Activated T-helper 1 cell treated with anti-CD3 and anti-CD28 coated beads, Interleukin-12 subunit alpha, Interleukin-12 subunit beta, Interleukin-2, Interleukin-4 antibody, amounts not matched to agents 30 ng/mL and 10 ng/mL and 1 ng/mL, durations not matched to agents 14 hours and 24 hours and 36 hours (primary cell): Measurements from ENCODE around the gene VAMP2. TPM values are rescaled to one million over a fixed set of nuclear protein-coding genes. Genes with fewer than 3 reads are reported as not detected.

Source experiments
- DNase-seq: peaks from one replicate; pipeline ENCODE4 v3.0.0; 2021; ENCODE audit warnings: low spot score
- H3K27ac Mint-ChIP-seq: one replicate; pipeline ENCODE4 v1.8.0; 2021; ENCODE audit warnings: mild to moderate bottlenecking, mixed read lengths
- H3K27me3 Mint-ChIP-seq: one replicate; pipeline ENCODE4 v1.8.0; 2022; ENCODE audit warnings: mild to moderate bottlenecking, moderate library complexity, mixed read lengths; ENCODE audit not compliant: insufficient read depth
- H3K36me3 Mint-ChIP-seq: one replicate; pipeline ENCODE4 v1.8.0; 2021; ENCODE audit warnings: low read depth, mixed read lengths
- H3K4me1 Mint-ChIP-seq: one replicate; pipeline ENCODE4 v1.8.0; 2021; ENCODE audit warnings: low read depth, mixed read lengths
- H3K4me3 Mint-ChIP-seq: one replicate; pipeline ENCODE4 v1.8.0; 2021; ENCODE audit warnings: mild to moderate bottlenecking, moderate library complexity, mixed read lengths
- H3K9me3 Mint-ChIP-seq: one replicate; pipeline ENCODE4 v1.8.0; 2021; ENCODE audit warnings: mixed read lengths
- intact Hi-C: fragments of 100-400 bp; cut with micrococcal nuclease; formaldehyde crosslinking; loops from one replicate; pipeline ENCODE4 v1.15.1; 2024
- total RNA-seq: library from RNA; stranded (reverse); gene quantifications from 2 replicates; pipeline ENCODE4 v1.2.3, GENCODE V29; 2022

Gene VAMP2
- total RNA-seq, 1 donor from 2014 or later = 55.9 TPM

- H3K9me3 Mint-ChIP-seq = no peaks in the 10 kb centered on the region
- no peak for DNase-seq
- intact Hi-C loops = no loop called here
- H3K4me3 Mint-ChIP-seq = no peak overlapping the region
- no peaks in the 10 kb centered on the region for H3K4me1 Mint-ChIP-seq
- peaks cover 39% of the 10 kb centered on the region for H3K36me3 Mint-ChIP-seq
- no peak overlapping the region for H3K27ac Mint-ChIP-seq
- H3K27me3 Mint-ChIP-seq = peaks cover 3% of the 10 kb centered on the region
These were observed 20.4 kb downstream of the VAMP2 start for GRCh38 chr17:8142158-8142886.

DNA sequence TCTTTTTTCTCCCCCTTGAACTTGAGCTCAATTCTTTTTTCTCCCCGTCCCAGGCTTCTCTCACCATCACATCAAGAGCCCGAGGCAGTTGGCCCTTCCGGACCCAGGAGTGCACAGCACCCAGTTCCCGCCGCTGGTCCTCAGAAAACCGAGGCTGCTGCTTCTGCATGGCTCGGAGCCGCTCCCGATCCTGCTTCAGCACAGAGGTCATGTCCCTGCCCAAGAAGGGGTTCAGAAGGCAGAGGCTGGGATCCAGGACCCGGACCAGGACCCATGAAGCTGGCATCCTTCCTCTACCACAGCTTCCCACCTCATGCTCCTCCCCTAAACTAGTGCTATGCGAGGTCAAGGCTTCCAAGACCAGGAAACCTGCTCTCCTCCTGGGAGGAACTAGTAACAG is 21.0 kb downstream of the VAMP2 start:
- no peak for DNase-seq
- no peak overlapping the region for H3K27ac Mint-ChIP-seq
- no peaks in the 10 kb centered on the region for H3K9me3 Mint-ChIP-seq
- peaks cover 36% of the 10 kb centered on the region for H3K36me3 Mint-ChIP-seq
- no peak overlapping the region for H3K4me3 Mint-ChIP-seq
- no peaks in the 10 kb centered on the region for H3K4me1 Mint-ChIP-seq
- peaks cover 4% of the 10 kb centered on the region for H3K27me3 Mint-ChIP-seq
- intact Hi-C loops = no loop called here

- Mint-ChIP-seq H3K9me3 (no peaks in the 10 kb centered on the region), H3K36me3 (peaks cover 30% of the 10 kb centered on the region), H3K4me3 (no peak overlapping the region), H3K27ac (no peak overlapping the region), H3K4me1 (no peaks in the 10 kb centered on the region), H3K27me3 (peaks cover 6% of the 10 kb centered on the region)
- DNase-seq = no peak
- intact Hi-C loops = no loop called here
These were observed 21.7 kb downstream of the VAMP2 start for GRCh38 chr17:8141045-8141444.

DNA sequence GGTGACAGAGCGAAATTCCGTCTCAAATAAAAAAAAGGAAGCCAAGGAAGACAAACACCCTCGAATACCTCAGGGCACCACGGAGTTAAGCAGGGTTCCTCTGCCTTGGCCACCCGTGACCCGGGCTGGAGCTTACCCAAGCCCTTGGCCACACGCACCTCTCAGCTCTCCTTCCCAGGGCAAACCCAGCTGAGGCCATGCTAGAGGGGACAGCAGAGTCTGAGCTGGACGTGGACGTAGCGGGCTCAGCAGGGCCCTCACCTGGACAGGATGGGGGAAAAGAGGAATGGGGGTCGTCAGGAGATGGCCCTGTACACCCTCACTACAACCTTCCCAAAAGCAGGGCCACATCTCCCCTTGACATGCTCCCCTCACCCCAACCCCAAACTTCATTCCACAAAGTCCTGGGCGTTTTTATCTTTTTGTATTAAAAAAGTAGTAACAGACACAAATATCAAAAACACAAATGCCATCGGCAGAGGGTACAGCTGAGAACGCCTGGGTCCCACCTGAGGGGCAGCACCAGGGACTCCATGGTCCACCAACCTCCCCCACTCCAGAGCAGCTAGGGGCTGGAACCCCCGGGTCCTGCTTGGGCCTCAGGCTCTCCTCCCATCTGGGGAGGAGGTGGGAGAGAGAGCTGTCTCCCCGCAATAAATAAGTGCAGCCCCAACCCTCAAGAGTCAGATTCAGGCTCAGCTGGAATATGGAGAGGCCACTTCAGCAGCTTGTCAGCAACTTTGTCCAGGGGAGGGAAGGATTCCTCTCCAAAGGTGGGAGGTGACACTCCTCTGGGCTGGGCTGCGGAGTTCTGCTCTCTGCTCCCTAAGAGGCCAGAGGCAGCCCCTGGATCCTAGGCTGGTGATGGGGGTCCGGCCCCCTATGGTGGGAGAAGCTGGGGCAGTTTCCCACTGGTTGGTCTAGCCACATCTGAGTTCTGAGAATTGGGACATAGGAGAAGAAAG is 22.4 kb downstream of the VAMP2 start:
- H3K36me3 Mint-ChIP-seq = peaks cover 25% of the 10 kb centered on the region
- intact Hi-C loops = no loop called here
- peak overlapping the region; percentile 32 for H3K27ac Mint-ChIP-seq
- no peaks in the 10 kb centered on the region for H3K4me1 Mint-ChIP-seq
- H3K4me3 Mint-ChIP-seq = no peak overlapping the region
- DNase-seq = no peak
- no peaks in the 10 kb centered on the region for H3K9me3 Mint-ChIP-seq
- peaks cover 6% of the 10 kb centered on the region for H3K27me3 Mint-ChIP-seq

DNA sequence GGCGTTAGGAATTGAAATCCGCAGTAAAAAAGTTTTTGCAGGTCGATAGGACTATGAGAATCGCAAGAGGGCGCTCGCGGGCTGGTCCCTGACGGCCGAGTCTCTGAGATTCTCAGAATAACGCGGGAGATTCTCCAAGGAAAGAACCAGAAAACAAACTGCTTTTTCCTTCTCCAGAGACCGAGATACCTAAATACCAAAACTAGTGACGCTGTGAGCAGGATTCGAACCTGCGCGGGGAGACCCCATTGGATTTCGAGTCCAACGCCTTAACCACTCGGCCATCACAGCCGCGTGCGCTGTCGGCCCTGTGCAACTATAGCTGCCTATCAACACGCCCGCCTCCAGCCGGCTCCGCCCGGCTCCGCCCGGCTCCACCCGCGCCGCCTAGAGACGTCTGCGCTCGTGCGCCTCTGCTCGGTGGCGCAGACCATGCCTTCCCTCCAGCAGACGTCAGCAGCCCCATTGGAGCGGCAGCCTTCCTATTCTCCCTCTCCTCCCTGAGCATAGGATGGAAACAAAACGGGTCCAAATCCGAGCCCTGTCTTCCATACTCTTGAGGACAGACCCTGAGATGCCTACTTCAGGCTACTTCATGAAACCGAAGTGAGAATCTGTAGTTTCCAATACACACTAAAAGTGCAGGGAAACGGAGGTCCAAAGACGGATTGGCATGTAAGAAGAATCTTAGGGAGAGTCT is 23.9 kb downstream of the VAMP2 start:
- Mint-ChIP-seq H3K4me3 (no peak overlapping the region), H3K27me3 (peaks cover 11% of the 10 kb centered on the region), H3K9me3 (no peaks in the 10 kb centered on the region), H3K4me1 (no peaks in the 10 kb centered on the region), H3K27ac (no peak overlapping the region), H3K36me3 (peaks cover 21% of the 10 kb centered on the region)
- DNase-seq = peak; percentile 95
- intact Hi-C loops = loop anchor here (1.0 to 10.0 kb wide), 10 partner anchors 12 to 296 kb away; partner anchors contain the start of gene NDEL1

DNA sequence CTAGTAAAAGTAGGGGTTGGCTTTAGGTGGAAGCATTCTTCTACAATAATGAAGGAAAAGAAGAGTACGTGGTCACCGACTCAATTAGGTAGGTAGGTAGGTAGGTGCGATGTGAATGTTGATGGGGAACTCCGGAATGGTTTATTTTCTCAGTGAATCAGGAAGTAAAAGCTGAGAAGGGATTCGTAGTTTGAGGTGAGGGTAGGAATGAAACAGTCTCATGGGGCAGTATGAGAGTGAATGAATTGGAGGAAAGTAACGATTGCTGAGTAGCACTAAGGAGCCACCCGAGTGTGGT is 24.4 kb downstream of the VAMP2 start:
- DNase-seq = no peak
- Mint-ChIP-seq H3K4me1 (no peaks in the 10 kb centered on the region), H3K36me3 (peaks cover 21% of the 10 kb centered on the region), H3K27me3 (peaks cover 11% of the 10 kb centered on the region), H3K27ac (no peak overlapping the region), H3K9me3 (no peaks in the 10 kb centered on the region), H3K4me3 (no peak overlapping the region)
- intact Hi-C loops = loop anchor here (1.0 to 10.0 kb wide), 5 partner anchors 12 to 296 kb away; partner anchors contain the start of gene NDEL1

GRCh38 chr17:8137645-8138373 is 24.9 kb downstream of the VAMP2 start:
- H3K36me3 Mint-ChIP-seq = peaks cover 19% of the 10 kb centered on the region
- no peaks in the 10 kb centered on the region for H3K9me3 Mint-ChIP-seq
- H3K4me3 Mint-ChIP-seq = no peak overlapping the region
- intact Hi-C loops = loop anchor here (1.0 to 10.0 kb wide), 5 partner anchors 12 to 297 kb away; partner anchors contain the start of gene NDEL1
- DNase-seq = no peak
- H3K4me1 Mint-ChIP-seq = no peaks in the 10 kb centered on the region
- H3K27me3 Mint-ChIP-seq = peaks cover 11% of the 10 kb centered on the region
- no peak overlapping the region for H3K27ac Mint-ChIP-seq

DNA sequence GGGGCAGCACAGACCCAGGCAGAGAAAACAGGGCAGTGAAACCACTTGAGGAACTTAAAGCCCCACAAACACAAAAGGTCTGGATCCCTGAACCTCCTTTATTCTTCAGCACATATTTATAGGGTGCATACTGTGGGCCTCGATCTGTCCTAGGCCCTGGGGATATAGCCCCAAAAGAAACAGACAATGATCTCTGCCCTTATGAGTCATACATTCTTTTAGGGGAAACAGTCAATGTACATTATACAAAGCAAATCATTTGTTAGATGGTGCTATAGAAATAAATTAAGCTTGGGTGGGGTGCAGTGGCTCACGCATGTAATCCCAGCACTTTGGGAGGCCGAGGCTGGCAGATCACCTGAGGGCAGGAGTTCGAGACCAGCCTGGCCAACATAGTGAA is 28.8 kb downstream of the VAMP2 start:
- intact Hi-C loops = loop anchor here (10.0 kb wide), 1 partner anchor 301 kb away; the partner anchor contains the start of gene NDEL1
- peaks cover 20% of the 10 kb centered on the region for H3K27me3 Mint-ChIP-seq
- H3K4me3 Mint-ChIP-seq = no peak overlapping the region
- no peaks in the 10 kb centered on the region for H3K9me3 Mint-ChIP-seq
- peaks cover 5% of the 10 kb centered on the region for H3K4me1 Mint-ChIP-seq
- H3K27ac Mint-ChIP-seq = no peak overlapping the region
- DNase-seq = no peak
- H3K36me3 Mint-ChIP-seq = no peaks in the 10 kb centered on the region

GRCh38 chr17:8133399-8133798 is 29.3 kb downstream of the VAMP2 start:
- Mint-ChIP-seq H3K9me3 (no peaks in the 10 kb centered on the region), H3K27me3 (peaks cover 20% of the 10 kb centered on the region), H3K4me1 (peaks cover 5% of the 10 kb centered on the region), H3K27ac (no peak overlapping the region), H3K36me3 (no peaks in the 10 kb centered on the region), H3K4me3 (no peak overlapping the region)
- intact Hi-C loops = loop anchor here (10.0 kb wide), 1 partner anchor 301 kb away; the partner anchor contains the start of gene NDEL1
- DNase-seq = no peak

DNA sequence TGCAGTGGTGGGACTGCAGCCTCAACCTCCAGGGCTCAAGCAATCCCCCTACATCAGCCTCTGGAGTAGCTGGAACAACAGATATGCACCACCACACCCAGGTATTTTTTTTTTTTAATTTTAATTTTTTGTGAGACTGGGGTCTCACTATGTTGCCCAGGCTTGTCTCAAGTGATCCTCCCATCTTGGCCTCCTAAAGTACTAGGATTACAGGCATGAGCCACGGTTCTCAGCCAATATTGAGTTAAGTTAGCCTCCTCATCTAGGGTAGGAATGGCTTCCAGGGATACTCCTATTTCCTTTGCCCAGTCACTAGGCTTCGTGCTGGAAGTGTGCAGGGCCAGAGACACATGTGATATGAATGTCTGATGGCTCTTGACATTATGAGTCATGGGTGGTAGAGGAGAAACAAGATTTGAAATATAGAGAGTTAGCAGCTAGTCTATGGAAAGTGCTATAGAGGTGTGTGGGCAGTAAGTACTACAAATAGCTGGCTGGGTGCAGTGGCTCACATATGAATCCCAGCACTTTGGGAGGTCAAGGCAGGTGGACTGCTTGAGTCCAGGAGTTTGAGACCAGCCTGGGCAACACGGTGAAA is 30.8 kb downstream of the VAMP2 start:
- no peak overlapping the region for H3K4me3 Mint-ChIP-seq
- peaks cover 27% of the 10 kb centered on the region for H3K27me3 Mint-ChIP-seq
- no peaks in the 10 kb centered on the region for H3K9me3 Mint-ChIP-seq
- intact Hi-C loops = loop anchor here (10.0 kb wide), 1 partner anchor 303 kb away; the partner anchor contains the start of gene NDEL1
- peaks cover 10% of the 10 kb centered on the region for H3K4me1 Mint-ChIP-seq
- H3K27ac Mint-ChIP-seq = no peak overlapping the region
- H3K36me3 Mint-ChIP-seq = no peaks in the 10 kb centered on the region
- no peak for DNase-seq

DNA sequence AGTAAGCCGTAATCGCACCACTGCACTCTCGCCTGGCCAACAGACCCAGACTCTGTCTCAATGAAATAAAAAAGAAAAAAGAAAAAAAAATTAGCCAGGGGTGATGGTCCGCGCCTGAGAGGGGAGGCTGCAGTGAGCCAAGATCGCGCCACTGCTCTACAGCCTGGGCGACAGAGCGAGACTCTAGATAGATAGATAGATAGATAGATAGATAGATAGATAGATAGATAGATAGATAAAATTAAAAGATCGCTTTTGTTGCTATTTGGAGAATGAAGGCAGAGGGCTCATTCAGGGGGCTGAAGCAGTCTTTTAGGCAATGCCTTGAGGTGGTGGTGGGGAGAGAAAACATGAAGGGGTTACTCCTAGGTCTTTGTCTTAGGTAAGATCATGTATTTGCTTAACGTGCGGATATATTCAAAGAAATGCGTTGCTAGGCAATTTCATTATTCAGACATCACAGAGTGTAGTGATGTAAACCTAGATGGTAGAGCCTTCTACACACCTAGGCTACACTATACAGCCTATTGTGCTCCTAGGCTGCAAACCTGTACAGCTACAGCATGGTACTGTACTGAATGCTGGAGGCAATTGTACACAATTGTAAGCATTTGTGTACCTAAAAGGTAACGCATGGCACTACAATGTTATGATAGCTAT is 34.5 kb downstream of the VAMP2 start:
- peaks cover 44% of the 10 kb centered on the region for H3K27me3 Mint-ChIP-seq
- H3K4me1 Mint-ChIP-seq = peaks cover 42% of the 10 kb centered on the region
- no peak for DNase-seq
- H3K9me3 Mint-ChIP-seq = no peaks in the 10 kb centered on the region
- peaks cover 3% of the 10 kb centered on the region for H3K36me3 Mint-ChIP-seq
- no peak overlapping the region for H3K27ac Mint-ChIP-seq
- intact Hi-C loops = loop anchor here (10.0 kb wide), 1 partner anchor 617 kb away; the partner anchor contains the start of gene CCDC42
- no peak overlapping the region for H3K4me3 Mint-ChIP-seq
